ENCODE results near the gene PTPRG.

PTPRG gene

GRCh38 chr3:62131620-62132019 lies 570.2 kb downstream of the PTPRG start:
- Histone ChIP-seq H2AFZ (ENCODE audit: low read length) (no peak overlapping the region), H3K9me2 (replicated peaks; ENCODE audit: low read depth, low read length) (no peaks in the 10 kb centered on the region), H3F3A (ENCODE audit: low read depth) (no peaks in the 10 kb centered on the region), H4K20me1 (ENCODE audit: insufficient read depth, low read length, poor library complexity, severe bottlenecking) (no peaks in the 10 kb centered on the region), H3K9ac (ENCODE audit: low read depth, low read length, poor library complexity, severe bottlenecking) (no peak overlapping the region), H3K27me3 (ENCODE audit: insufficient read depth, low read length, poor library complexity, severe bottlenecking) (no peaks in the 10 kb centered on the region), H3K4me1 (ENCODE audit: insufficient read depth, low read length, poor library complexity, severe bottlenecking) (peaks cover 6% of the 10 kb centered on the region), H3K4me3 (ENCODE audit: low read length, poor library complexity, severe bottlenecking) (no peak overlapping the region), H3K4me2 (ENCODE audit: low read depth, low read length, poor library complexity, severe bottlenecking) (no peak overlapping the region), H3K9me3 (ENCODE audit: insufficient read depth, low read depth, low read length) (no peaks in the 10 kb centered on the region), H3K79me2 (ENCODE audit: insufficient read depth, low read length) (no peaks in the 10 kb centered on the region), H3K36me3 (ENCODE audit: insufficient read depth, low read length) (no peaks in the 10 kb centered on the region)
- TF ChIP-seq EZH2phosphoT487 (IDR thresholded peaks at IDR 0.05; ENCODE audit: borderline replicate concordance) (no peak), CTCF (conservative IDR thresholded peaks at IDR 0.05; ENCODE audit: low read length) (peak; percentile 78)

GRCh38 chr3:62132027-62132602 lies 570.7 kb downstream of the PTPRG start:
- Histone ChIP-seq H3K9me2 (replicated peaks; ENCODE audit: low read depth, low read length) (no peaks in the 10 kb centered on the region), H4K20me1 (ENCODE audit: insufficient read depth, low read length, poor library complexity, severe bottlenecking) (no peaks in the 10 kb centered on the region), H3K4me1 (ENCODE audit: insufficient read depth, low read length, poor library complexity, severe bottlenecking) (peaks cover 6% of the 10 kb centered on the region), H3K9ac (ENCODE audit: low read depth, low read length, poor library complexity, severe bottlenecking) (no peak overlapping the region), H3K27me3 (ENCODE audit: insufficient read depth, low read length, poor library complexity, severe bottlenecking) (no peaks in the 10 kb centered on the region), H3K4me3 (ENCODE audit: low read length, poor library complexity, severe bottlenecking) (no peak overlapping the region), H3F3A (ENCODE audit: low read depth) (no peaks in the 10 kb centered on the region), H3K9me3 (ENCODE audit: insufficient read depth, low read depth, low read length) (no peaks in the 10 kb centered on the region), H3K79me2 (ENCODE audit: insufficient read depth, low read length) (no peaks in the 10 kb centered on the region), H3K4me2 (ENCODE audit: low read depth, low read length, poor library complexity, severe bottlenecking) (no peak overlapping the region), H2AFZ (ENCODE audit: low read length) (no peak overlapping the region), H3K36me3 (ENCODE audit: insufficient read depth, low read length) (no peaks in the 10 kb centered on the region)
- TF ChIP-seq CTCF (conservative IDR thresholded peaks at IDR 0.05; ENCODE audit: low read length) (no peak), EZH2phosphoT487 (IDR thresholded peaks at IDR 0.05; ENCODE audit: borderline replicate concordance) (no peak)

GRCh38 chr3:62133015-62133414 lies 571.6 kb downstream of the PTPRG start:
- H3K4me3 ChIP-seq (ENCODE audit: low read length, poor library complexity, severe bottlenecking): no peak overlapping the region
- no peaks in the 10 kb centered on the region for H4K20me1 ChIP-seq (ENCODE audit: insufficient read depth, low read length, poor library complexity, severe bottlenecking)
- no peak overlapping the region for H2AFZ ChIP-seq (ENCODE audit: low read length)
- H3K9me2 ChIP-seq (replicated peaks; ENCODE audit: low read depth, low read length): no peaks in the 10 kb centered on the region
- H3K79me2 ChIP-seq (ENCODE audit: insufficient read depth, low read length): no peaks in the 10 kb centered on the region
- peaks cover 6% of the 10 kb centered on the region for H3K4me1 ChIP-seq (ENCODE audit: insufficient read depth, low read length, poor library complexity, severe bottlenecking)
- no peaks in the 10 kb centered on the region for H3F3A ChIP-seq (ENCODE audit: low read depth)
- no peak overlapping the region for H3K9ac ChIP-seq (ENCODE audit: low read depth, low read length, poor library complexity, severe bottlenecking)
- no peaks in the 10 kb centered on the region for H3K9me3 ChIP-seq (ENCODE audit: insufficient read depth, low read depth, low read length)
- no peak for TF ChIP-seq EZH2phosphoT487 (IDR thresholded peaks at IDR 0.05; ENCODE audit: borderline replicate concordance)
- no peak for TF ChIP-seq CTCF (conservative IDR thresholded peaks at IDR 0.05; ENCODE audit: low read length)
- no peak overlapping the region for H3K4me2 ChIP-seq (ENCODE audit: low read depth, low read length, poor library complexity, severe bottlenecking)
- H3K27me3 ChIP-seq (ENCODE audit: insufficient read depth, low read length, poor library complexity, severe bottlenecking): no peaks in the 10 kb centered on the region
- H3K36me3 ChIP-seq (ENCODE audit: insufficient read depth, low read length): no peaks in the 10 kb centered on the region

Data from Loucy (cell line).